Hepatocyte (in vitro differentiated cells): Measurements from ENCODE around the gene ERICH4.

Experiments used
- CTCF ChIP-seq: fragments of 200-600 bp; sonication (generic); IDR thresholded peaks from 2 replicates; pipeline ENCODE4 v1.5.1; 2016; ENCODE audit warnings: antibody characterized with exemption, mild to moderate bottlenecking; ENCODE audit not compliant: poor library complexity
- EZH2 ChIP-seq: fragments of 200-600 bp; sonication (generic); IDR thresholded peaks from 2 replicates; pipeline ENCODE4 v1.6.1; 2016; ENCODE audit warnings: antibody characterized with exemption, mild to moderate bottlenecking, borderline replicate concordance
- EZH2phosphoT487 ChIP-seq: fragments of 200-600 bp; sonication (generic); IDR thresholded peaks from one replicate; pipeline ENCODE4 v1.6.1; 2018; ENCODE audit warnings: antibody characterized with exemption, mild to moderate bottlenecking, low read depth, moderate library complexity; ENCODE audit not compliant: unreplicated experiment, severe bottlenecking

DNA sequence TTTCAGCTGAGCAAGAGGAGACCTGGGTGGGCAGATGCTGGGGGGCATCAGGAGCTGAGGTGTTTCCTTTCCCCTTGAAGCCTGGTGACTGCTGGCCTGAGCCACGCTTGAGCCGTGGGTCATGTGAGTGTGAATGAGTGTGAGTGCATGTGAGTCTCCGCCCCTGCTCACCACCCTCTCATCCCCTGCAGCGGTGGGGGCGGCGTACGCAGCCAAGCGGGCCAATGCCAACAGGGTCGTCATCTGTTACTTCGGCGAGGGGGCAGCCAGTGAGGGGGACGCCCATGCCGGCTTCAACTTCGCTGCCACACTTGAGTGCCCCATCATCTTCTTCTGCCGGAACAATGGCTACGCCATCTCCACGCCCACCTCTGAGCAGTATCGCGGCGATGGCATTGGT lies 21.0 kb upstream of the ERICH4 start:
- TF ChIP-seq CTCF, result no peak
- TF ChIP-seq EZH2phosphoT487, result no peak
- no peak for TF ChIP-seq EZH2
